IPS DF 6.9 (cell line): Measurements from ENCODE around the gene ZSCAN16.
A peak's percentile ranks its signal among the peaks of the same experiment; 100 is the strongest.
"Not testable (repeated sequence)": the region's sequence is repeated elsewhere in the genome, so short reads cannot be mapped to it uniquely, and the experiment has no call there.

ENCODE experiments used
- DNase-seq: peaks from one replicate; pipeline ENCODE4 v3.0.0-alpha.2; 2013; ENCODE audit warnings: low read depth, low spot score
- H3K27ac ChIP-seq: one replicate; pipeline ENCODE4 v1.5.1; 2013; ENCODE audit warnings: low read length, control low read depth
- H3K27me3 ChIP-seq: 2 replicates; pipeline ENCODE4 v1.6.1; 2013; ENCODE audit warnings: mild to moderate bottlenecking, low read length; ENCODE audit not compliant: control insufficient read depth, insufficient read depth
- H3K36me3 ChIP-seq: 2 replicates; pipeline ENCODE4 v1.6.1; 2013; ENCODE audit warnings: low read length; ENCODE audit not compliant: control insufficient read depth, insufficient read depth
- H3K4me1 ChIP-seq: 2 replicates; pipeline ENCODE4 v1.6.1; 2013; ENCODE audit warnings: low read length; ENCODE audit not compliant: control insufficient read depth, insufficient read depth
- H3K4me3 ChIP-seq: 2 replicates; pipeline ENCODE4 v1.5.1; 2013; ENCODE audit warnings: mild to moderate bottlenecking, low read length
- H3K9me3 ChIP-seq: 2 replicates; pipeline ENCODE4 v1.6.1; 2013; ENCODE audit warnings: low read length, inconsistent platforms; ENCODE audit not compliant: control insufficient read depth, insufficient read depth
- whole genome bisulfite sequencing: extraction: QIAGEN DNeasy Blood & Tissue Kit; methylation state at CpG from one replicate; pipeline ENCODE4 v1.1.7; 2013; ENCODE audit warnings: mixed read lengths, missing lambda C conversion rate; ENCODE audit not compliant: insufficient read length, insufficient coverage; 5-methylcytosine and 5-hydroxymethylcytosine counted together

ZSCAN16 gene

DNA sequence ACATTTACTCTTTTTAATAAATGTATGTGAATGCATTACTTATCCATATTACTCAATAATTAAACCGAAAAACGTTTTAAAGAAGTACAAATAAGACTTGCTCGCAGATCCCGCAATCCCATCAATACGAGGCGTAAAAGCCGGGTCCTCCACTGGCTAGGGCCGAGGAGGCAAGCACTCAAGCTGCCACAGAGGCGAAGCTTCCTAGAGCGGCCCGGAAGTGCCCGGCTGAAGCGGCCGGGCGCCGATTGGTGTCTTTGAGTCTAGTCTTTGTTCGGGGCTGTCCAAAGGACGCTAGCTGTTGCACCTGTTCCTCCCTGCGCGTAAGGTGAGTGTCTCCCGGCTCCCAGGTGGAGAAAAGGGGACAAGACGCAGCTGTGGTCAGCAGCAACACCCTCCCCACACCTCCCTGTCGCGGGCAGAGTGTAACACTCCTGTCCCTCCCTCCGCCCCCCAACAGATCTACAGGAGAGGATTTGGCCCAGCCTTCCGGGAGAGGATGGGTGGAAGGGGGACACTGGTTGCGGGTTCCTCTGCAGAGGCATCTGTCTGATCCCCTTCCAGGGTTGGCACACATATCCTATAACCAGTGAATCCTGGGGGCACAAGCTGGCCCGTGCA is at the start of gene ZSCAN16:
TSS of gene ZSCAN16 (plus strand) at position 260 of the 621 bp plus-strand sequence. CDS start 835 bp downstream, outside the sequence.
- Histone ChIP-seq H3K36me3 (no peaks in the 10 kb centered on the region; the same call in 1 of the 2 replicates), H3K27ac (no peak within 1 kb of the TSS), H3K27me3 (no peaks in the 10 kb centered on the region), H3K4me3 (peak within 1 kb of the TSS; percentile 72), H3K9me3 (no peaks in the 10 kb centered on the region), H3K4me1 (no peaks in the 10 kb centered on the region)
- DNase-seq, result peak; percentile 67
- no CpG with 5 or more reads among the region's 28 CpGs for WGBS

DNA sequence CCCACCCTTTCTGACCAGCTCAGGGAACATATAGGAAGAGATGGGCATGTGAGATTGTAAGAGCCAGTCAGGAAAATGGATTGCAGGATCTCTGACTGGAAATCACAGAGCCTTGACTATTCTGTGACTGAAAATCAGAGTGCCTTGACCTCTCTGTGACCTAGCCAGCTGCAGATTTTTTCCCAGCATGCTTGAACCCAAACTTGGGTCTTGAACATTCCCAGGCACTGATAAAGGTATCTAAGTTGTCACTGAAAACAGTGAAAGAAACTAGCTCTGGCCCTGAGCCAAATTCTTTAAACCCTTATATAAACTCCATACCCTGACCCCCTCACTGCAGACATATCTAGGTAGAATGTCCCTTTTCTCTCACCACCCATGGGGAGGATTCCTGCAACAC is 46.4 kb upstream of the ZSCAN16 start:
- Histone ChIP-seq H3K36me3 (no peaks in the 10 kb centered on the region), H3K9me3 (no peaks in the 10 kb centered on the region), H3K4me3 (no peak overlapping the region), H3K27me3 (no peaks in the 10 kb centered on the region), H3K27ac (no peak overlapping the region), H3K4me1 (no peaks in the 10 kb centered on the region)
- no peak for DNase-seq

DNA sequence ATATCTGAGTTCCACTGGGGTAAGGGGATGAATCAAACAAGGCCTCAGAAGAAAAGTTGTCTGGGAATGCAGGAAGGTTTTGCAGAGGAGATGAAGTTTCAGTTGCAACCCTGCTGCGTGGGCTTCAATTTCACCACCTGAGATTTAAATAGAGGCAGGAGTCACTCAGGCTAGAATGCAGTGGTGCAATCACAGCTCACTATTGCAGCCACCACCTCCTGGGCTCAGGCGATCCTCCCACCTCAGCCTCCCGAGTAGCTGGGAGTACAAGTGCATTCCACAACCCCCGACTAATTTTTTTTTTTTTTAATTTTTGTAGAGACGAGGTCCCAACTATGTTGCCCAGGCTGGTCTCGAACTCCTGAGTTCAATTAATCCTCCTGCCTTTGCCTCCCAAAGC is 45.6 kb upstream of the ZSCAN16 start:
- H3K27ac ChIP-seq, result no peak overlapping the region
- no peak for DNase-seq
- H3K27me3 ChIP-seq, result no peaks in the 10 kb centered on the region
- no peaks in the 10 kb centered on the region for H3K4me1 ChIP-seq
- H3K9me3 ChIP-seq, result no peaks in the 10 kb centered on the region
- WGBS, result no CpG with 5 or more reads among the region's 6 CpGs
- no peaks in the 10 kb centered on the region for H3K36me3 ChIP-seq
- H3K4me3 ChIP-seq, result no peak overlapping the region

DNA sequence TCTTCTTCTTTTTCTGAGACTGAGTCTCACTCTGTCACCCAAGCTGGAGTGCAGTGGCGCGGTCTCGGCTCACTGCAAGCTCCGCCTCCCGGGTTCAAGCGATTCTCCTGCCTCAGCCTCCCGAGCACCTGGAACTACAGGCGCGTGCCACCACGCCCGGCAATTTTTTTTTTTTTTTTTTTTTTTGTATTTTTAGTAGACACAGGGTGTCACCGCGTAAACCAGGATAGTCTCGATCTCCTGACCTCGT is 44.1 kb upstream of the ZSCAN16 start, which contains the start of gene ZNF165:
TSS of gene ZNF165 (plus strand) at position 188 of the 250 bp plus-strand sequence. CDS start 4,913 bp downstream, outside the sequence.
- DNase-seq, H3K4me1 ChIP-seq, H3K27me3 ChIP-seq, H3K27ac ChIP-seq, H3K9me3 ChIP-seq, H3K36me3 ChIP-seq: not testable (repeated sequence)
- no CpG with 5 or more reads among the region's 15 CpGs for WGBS
- H3K4me3 ChIP-seq, result peak within 1 kb of the TSS; percentile 95; the same call in 1 of the 2 replicates

DNA sequence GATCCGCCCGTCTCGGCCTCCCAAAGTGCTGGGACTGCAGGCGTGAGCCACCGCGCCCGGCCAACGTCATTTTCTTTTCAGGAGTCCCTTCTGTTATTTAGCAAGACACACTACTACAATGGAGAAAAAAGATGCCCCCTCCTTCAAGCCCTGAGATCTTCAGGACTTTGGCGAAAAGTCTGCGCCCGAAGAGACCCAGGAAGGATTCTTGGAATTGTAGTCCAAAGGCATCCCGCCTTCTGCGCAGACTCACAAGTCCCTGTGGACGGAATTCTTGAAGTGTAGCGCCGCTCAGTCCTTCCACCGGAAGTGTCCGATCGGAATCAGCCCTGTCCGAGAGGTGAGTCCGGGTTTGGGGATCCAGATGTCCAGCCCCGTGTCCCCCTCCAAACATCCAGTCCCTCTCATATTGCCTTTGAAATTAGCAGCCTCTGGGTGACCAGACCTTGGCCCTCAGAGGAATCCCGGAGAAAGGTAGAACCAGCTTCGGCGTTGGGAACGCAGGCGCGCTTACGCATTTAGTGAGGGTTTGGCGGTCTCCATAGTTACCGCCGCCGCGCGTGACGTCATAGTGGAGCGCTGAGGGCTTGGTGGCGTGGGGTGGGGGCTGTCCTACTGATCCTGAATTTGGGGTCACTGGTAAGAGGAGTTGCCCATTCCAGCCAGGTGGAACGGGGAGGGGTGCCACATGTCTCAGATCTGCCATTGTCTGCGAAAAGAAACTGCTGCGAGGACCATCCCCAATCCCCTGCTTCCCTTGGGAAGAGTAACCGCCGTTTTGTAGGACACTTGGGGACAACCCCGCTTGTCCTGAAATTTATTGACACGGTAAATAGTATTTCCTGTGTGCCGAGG is 43.6 kb upstream of the ZSCAN16 start:
- H3K9me3 ChIP-seq, result no peaks in the 10 kb centered on the region
- H3K27me3 ChIP-seq, result no peaks in the 10 kb centered on the region
- H3K4me3 ChIP-seq, result peak overlapping the region; percentile 95; the same call in 1 of the 2 replicates
- H3K4me1 ChIP-seq, result no peaks in the 10 kb centered on the region
- no CpG with 5 or more reads among the region's 46 CpGs for WGBS
- DNase-seq, result peak; percentile 97
- peaks cover 6% of the 10 kb centered on the region for H3K36me3 ChIP-seq
- no peak overlapping the region for H3K27ac ChIP-seq

DNA sequence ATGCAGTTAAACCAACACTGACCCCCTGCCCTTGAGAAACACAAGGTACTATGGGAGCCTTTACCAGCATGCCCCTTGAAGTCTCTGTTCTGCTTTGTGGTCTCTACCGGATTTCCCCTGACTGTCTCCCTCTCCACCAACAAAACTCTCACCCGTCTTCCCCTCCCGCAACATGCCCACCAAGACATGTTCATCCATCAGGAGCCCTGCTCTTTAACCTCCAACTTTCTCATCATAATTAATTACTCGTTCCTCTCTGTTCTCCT is 43.0 kb upstream of the ZSCAN16 start:
- WGBS, result 100% methylated on average over 1 of the region's 4 CpGs
- Histone ChIP-seq H3K27me3 (no peaks in the 10 kb centered on the region), H3K9me3 (no peaks in the 10 kb centered on the region), H3K4me1 (no peaks in the 10 kb centered on the region), H3K36me3 (peaks cover 9% of the 10 kb centered on the region), H3K4me3 (peak overlapping the region; percentile 95; the same call in 1 of the 2 replicates), H3K27ac (no peak overlapping the region)
- no peak for DNase-seq

DNA sequence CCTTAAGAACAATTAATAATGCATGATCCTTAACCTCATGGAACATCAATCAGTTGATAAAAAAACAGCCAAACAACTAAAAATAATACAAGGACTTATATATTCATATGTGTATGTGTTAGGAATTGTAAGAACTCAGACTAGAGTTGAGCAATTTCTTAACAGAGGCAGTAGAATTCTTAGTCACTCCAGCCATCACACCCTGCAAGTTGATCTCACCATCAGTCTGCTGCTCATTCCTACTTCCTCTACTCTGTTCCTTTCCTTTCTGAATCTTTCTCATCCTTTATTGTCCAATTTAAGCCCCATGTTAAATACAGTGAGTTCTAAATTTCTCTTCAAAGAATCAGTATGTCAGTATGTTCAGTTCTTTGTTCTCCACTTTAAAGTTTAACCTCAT is 41.5 kb upstream of the ZSCAN16 start:
- no peak for DNase-seq
- peaks cover under 1% of the 10 kb centered on the region; the same call in 1 of the 2 replicates for H3K9me3 ChIP-seq
- H3K4me1 ChIP-seq, result no peaks in the 10 kb centered on the region
- no peak overlapping the region for H3K4me3 ChIP-seq
- no peaks in the 10 kb centered on the region for H3K27me3 ChIP-seq
- peaks cover 12% of the 10 kb centered on the region for H3K36me3 ChIP-seq
- H3K27ac ChIP-seq, result no peak overlapping the region

DNA sequence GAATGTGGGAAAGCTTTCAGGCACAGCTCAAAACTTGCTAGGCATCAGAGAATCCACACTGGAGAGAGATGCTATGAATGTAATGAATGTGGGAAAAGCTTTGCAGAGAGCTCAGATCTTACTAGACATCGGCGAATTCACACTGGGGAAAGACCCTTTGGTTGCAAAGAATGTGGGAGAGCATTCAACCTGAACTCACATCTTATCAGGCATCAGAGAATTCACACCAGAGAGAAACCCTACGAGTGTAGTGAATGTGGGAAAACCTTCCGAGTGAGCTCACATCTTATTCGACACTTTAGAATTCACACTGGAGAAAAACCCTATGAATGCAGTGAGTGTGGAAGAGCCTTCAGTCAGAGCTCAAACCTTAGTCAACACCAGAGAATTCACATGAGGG is 35.4 kb upstream of the ZSCAN16 start:
- Histone ChIP-seq H3K4me1 (no peaks in the 10 kb centered on the region), H3K36me3 (peaks cover 30% of the 10 kb centered on the region), H3K27ac (no peak overlapping the region), H3K4me3 (no peak overlapping the region), H3K9me3 (peaks cover 5% of the 10 kb centered on the region), H3K27me3 (no peaks in the 10 kb centered on the region)
- no CpG with 5 or more reads among the region's 5 CpGs for WGBS
- DNase-seq, result no peak

DNA sequence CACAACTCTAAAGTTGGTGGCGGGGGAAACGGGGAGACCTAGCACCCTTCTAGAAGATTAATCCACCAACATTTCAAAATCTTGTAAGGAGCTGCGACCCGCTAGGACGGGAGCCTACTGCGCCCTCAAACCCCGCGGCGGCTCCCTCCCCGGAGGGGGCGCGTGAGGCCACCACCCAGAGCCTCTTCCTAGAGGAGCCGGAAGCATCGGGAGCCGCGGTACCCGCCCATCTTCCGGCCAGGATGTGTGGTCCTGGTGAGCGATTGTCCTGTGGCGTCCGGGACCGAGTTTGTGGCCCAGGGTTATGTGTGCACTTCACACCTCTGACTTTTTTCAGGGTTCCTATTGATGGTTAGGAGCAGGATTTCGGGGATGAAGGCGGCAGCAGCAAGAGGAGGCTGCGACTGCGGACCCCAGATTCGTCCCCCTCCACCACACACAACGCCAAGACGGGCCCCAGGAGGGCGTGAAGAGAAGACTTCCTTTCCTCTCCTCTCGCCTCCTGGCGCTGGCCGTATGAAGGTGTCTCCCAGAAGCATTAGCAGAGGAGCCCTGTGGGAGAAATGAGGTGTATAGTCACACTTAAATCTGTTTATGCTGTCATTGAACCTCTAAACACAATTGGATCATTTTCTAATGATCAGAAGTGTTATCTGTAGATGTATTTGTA is 33.4 kb upstream of the ZSCAN16 start:
- Histone ChIP-seq H3K4me3 (no peak overlapping the region), H3K9me3 (peaks cover 5% of the 10 kb centered on the region), H3K4me1 (no peaks in the 10 kb centered on the region), H3K27me3 (no peaks in the 10 kb centered on the region), H3K27ac (no peak overlapping the region), H3K36me3 (peaks cover 23% of the 10 kb centered on the region)
- DNase-seq, result no peak
- WGBS, result no CpG with 5 or more reads among the region's 33 CpGs

DNA sequence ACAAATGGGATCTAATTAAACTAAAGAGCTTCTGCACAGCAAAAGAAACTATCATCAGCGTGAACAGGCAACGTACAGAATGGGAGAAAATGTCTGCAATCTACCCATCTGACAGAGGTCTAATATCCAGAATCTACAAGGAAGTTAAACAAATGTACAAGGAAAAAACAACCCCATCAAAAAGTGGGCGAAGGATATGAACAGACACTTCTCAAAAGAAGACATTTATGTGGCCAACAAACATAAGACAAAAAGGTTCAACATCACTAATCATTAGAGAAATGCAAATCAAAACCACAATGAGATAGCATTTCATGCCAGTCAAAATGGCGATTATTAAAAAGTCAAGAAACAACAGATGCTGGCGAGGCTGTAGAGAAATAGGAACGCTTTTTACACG is 22.2 kb upstream of the ZSCAN16 start:
- H3K4me1 ChIP-seq, DNase-seq, H3K27me3 ChIP-seq, H3K36me3 ChIP-seq, H3K9me3 ChIP-seq, H3K27ac ChIP-seq, H3K4me3 ChIP-seq: not testable (repeated sequence)
- no CpG with 5 or more reads among the region's 7 CpGs for whole genome bisulfite sequencing

DNA sequence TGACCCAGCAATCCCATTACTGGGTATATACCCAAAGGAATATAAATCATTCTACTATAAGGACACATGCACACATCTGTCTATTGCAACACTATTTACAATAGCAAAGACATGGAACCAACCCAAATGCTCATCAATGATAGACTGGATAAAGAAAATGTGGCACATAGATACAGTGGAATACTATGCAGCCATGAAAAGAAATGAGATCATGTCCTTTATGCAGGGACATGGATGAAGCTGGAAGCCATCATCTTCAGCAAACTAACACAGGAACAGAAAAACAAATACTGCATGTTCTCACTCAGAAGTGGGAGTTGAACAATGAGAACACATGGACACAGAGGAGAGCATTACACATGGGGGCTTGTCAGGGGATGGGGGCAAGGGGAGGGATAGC is 21.7 kb upstream of the ZSCAN16 start:
- H3K4me1 ChIP-seq, H3K36me3 ChIP-seq, DNase-seq, H3K27me3 ChIP-seq, H3K4me3 ChIP-seq, H3K27ac ChIP-seq, H3K9me3 ChIP-seq: not testable (repeated sequence)
